Measurements from ENCODE around the gene LIX1L. TPM values are rescaled to one million over a fixed set of nuclear protein-coding genes. Genes with fewer than 3 reads are reported as not detected.
A peak's percentile ranks its signal among the peaks of the same experiment; 100 is the strongest.

LIX1L gene
- total and polyA plus RNA-seq, 2 of the 13 experiments (the other 11 are each of a cell fraction or from before 2014, with no cell fraction given) = 8.1 to 24.9 TPM

DNA sequence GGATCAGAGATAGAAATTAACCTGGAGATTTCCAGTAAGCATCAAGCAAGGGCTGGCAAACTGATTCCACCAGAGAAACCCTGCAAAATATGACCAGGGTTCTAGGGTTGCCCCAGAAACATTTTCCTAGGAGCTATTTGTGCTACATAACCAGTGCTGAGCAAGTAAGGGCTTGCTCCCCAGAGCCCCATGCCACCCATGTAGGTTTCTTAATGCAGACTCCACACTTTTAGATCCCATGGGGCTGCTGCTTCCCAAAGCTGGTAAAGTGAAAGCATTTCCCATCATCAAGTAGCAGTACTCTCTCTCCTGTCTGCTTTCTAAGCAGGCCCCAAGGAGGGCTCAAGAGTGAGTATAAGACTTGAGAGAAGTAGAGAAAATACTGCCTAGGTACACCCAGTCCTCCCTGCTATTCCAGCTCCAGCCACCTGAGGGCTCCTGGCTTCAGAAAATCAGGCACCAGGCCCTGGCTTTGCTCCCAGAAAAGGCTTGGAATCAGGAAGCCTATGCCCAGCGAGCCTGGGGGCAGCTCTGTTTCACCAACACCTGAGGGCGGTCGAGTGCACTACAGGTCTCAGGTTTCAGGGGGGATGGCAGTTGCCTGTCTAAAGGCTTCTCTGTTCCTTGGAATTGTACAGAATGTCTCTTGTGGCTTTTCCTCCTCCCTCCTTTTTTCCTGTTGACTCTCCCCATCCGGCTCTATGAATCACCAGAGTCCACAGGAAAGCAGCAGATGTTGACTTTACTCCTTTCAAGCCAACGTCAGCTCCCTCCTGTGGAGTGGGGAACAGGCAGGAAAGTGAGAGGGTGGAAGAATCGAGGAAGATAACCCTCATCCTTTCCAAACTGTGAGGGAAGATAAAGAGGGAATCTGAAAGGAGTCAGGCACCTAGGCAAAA lies 66.0 kb downstream of the LIX1L start (continued):
- TF ChIP-seq, protein P1, sequence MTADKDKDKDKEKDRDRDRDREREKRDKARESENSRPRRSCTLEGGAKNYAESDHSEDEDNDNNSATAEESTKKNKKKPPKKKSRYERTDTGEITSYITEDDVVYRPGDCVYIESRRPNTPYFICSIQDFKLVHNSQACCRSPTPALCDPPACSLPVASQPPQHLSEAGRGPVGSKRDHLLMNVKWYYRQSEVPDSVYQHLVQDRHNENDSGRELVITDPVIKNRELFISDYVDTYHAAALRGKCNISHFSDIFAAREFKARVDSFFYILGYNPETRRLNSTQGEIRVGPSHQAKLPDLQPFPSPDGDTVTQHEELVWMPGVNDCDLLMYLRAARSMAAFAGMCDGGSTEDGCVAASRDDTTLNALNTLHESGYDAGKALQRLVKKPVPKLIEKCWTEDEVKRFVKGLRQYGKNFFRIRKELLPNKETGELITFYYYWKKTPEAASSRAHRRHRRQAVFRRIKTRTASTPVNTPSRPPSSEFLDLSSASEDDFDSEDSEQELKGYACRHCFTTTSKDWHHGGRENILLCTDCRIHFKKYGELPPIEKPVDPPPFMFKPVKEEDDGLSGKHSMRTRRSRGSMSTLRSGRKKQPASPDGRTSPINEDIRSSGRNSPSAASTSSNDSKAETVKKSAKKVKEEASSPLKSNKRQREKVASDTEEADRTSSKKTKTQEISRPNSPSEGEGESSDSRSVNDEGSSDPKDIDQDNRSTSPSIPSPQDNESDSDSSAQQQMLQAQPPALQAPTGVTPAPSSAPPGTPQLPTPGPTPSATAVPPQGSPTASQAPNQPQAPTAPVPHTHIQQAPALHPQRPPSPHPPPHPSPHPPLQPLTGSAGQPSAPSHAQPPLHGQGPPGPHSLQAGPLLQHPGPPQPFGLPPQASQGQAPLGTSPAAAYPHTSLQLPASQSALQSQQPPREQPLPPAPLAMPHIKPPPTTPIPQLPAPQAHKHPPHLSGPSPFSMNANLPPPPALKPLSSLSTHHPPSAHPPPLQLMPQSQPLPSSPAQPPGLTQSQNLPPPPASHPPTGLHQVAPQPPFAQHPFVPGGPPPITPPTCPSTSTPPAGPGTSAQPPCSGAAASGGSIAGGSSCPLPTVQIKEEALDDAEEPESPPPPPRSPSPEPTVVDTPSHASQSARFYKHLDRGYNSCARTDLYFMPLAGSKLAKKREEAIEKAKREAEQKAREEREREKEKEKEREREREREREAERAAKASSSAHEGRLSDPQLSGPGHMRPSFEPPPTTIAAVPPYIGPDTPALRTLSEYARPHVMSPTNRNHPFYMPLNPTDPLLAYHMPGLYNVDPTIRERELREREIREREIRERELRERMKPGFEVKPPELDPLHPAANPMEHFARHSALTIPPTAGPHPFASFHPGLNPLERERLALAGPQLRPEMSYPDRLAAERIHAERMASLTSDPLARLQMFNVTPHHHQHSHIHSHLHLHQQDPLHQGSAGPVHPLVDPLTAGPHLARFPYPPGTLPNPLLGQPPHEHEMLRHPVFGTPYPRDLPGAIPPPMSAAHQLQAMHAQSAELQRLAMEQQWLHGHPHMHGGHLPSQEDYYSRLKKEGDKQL (CRISPR knock-in tag; IDR thresholded peaks at IDR 0.05; ENCODE audit: low read depth) = no peak
- TF ChIP-seq ZNF547 (CRISPR knock-in tag; IDR thresholded peaks at IDR 0.05) = no peak
- TF ChIP-seq, protein P2, sequence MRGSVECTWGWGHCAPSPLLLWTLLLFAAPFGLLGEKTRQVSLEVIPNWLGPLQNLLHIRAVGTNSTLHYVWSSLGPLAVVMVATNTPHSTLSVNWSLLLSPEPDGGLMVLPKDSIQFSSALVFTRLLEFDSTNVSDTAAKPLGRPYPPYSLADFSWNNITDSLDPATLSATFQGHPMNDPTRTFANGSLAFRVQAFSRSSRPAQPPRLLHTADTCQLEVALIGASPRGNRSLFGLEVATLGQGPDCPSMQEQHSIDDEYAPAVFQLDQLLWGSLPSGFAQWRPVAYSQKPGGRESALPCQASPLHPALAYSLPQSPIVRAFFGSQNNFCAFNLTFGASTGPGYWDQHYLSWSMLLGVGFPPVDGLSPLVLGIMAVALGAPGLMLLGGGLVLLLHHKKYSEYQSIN (CRISPR knock-in tag; IDR thresholded peaks at IDR 0.05; ENCODE audit: borderline replicate concordance) = no peak
- TF ChIP-seq CAMTA2 (CRISPR knock-in tag; IDR thresholded peaks at IDR 0.05; ENCODE audit: borderline replicate concordance) = no peak
- TF ChIP-seq, protein P3, sequence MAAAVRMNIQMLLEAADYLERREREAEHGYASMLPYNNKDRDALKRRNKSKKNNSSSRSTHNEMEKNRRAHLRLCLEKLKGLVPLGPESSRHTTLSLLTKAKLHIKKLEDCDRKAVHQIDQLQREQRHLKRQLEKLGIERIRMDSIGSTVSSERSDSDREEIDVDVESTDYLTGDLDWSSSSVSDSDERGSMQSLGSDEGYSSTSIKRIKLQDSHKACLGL (CRISPR knock-in tag; IDR thresholded peaks at IDR 0.05) = no peak
- TF ChIP-seq, protein P4, sequence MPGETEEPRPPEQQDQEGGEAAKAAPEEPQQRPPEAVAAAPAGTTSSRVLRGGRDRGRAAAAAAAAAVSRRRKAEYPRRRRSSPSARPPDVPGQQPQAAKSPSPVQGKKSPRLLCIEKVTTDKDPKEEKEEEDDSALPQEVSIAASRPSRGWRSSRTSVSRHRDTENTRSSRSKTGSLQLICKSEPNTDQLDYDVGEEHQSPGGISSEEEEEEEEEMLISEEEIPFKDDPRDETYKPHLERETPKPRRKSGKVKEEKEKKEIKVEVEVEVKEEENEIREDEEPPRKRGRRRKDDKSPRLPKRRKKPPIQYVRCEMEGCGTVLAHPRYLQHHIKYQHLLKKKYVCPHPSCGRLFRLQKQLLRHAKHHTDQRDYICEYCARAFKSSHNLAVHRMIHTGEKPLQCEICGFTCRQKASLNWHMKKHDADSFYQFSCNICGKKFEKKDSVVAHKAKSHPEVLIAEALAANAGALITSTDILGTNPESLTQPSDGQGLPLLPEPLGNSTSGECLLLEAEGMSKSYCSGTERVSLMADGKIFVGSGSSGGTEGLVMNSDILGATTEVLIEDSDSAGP (CRISPR knock-in tag; IDR thresholded peaks at IDR 0.05; ENCODE audit: borderline replicate concordance) = peak; percentile 79; the same call in 1 of the 2 replicates
- no peak for TF ChIP-seq NR2F1 (CRISPR knock-in tag; IDR thresholded peaks at IDR 0.05)
- no peak for TF ChIP-seq MATR3 (CRISPR knock-in tag; IDR thresholded peaks at IDR 0.05)
- no peak for TF ChIP-seq SP1 (IDR thresholded peaks at IDR 0.05)
- TF ChIP-seq SP1 (CRISPR knock-in tag; IDR thresholded peaks at IDR 0.05) = no peak
- TF ChIP-seq, protein P5, sequence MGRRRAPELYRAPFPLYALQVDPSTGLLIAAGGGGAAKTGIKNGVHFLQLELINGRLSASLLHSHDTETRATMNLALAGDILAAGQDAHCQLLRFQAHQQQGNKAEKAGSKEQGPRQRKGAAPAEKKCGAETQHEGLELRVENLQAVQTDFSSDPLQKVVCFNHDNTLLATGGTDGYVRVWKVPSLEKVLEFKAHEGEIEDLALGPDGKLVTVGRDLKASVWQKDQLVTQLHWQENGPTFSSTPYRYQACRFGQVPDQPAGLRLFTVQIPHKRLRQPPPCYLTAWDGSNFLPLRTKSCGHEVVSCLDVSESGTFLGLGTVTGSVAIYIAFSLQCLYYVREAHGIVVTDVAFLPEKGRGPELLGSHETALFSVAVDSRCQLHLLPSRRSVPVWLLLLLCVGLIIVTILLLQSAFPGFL (CRISPR knock-in tag; IDR thresholded peaks at IDR 0.05) = no peak
- TF ChIP-seq, protein P6, sequence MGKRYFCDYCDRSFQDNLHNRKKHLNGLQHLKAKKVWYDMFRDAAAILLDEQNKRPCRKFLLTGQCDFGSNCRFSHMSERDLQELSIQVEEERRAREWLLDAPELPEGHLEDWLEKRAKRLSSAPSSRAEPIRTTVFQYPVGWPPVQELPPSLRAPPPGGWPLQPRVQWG (CRISPR knock-in tag; IDR thresholded peaks at IDR 0.05; ENCODE audit: borderline replicate concordance, low read depth) = no peak
- TF ChIP-seq, protein P7, sequence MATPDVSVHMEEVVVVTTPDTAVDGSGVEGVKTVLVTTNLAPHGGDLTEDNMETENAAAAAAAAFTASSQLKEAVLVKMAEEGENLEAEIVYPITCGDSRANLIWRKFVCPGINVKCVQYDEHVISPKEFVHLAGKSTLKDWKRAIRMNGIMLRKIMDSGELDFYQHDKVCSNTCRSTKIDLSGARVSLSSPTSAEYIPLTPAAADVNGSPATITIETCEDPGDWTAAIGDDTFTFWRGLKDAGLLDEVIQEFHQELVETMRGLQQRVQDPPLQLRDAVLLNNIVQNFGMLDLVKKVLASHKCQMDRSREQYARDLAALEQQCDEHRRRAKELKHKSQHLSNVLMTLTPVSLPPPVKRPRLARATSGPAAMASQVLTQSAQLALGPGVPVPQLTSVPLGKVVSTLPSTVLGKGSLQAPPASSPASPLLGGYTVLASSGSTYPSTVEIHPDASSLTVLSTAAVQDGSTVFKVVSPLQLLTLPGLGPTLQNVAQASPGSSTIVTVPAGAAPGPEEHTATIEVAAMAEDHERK (CRISPR knock-in tag; IDR thresholded peaks at IDR 0.05; ENCODE audit: low read depth) = no peak
- TF ChIP-seq SNAI1 (CRISPR knock-in tag; IDR thresholded peaks at IDR 0.05; ENCODE audit: borderline replicate concordance) = no peak
- no peak for TF ChIP-seq ZBTB21 (CRISPR knock-in tag; IDR thresholded peaks at IDR 0.05)

Data from HepG2 (cell line).